Right lobe of liver (tissue), 6 donors: ENCODE data around the gene RPS19. TPM values are rescaled to one million over a fixed set of nuclear protein-coding genes. Genes with fewer than 3 reads are reported as not detected.

ENCODE experiments used
- ATAC-seq, 4 donors: fragments of 200-7000 bp; cut with Tn5 transposase; one replicate each; pipeline ENCODE4 v1.9.1; 2020; ENCODE audit warnings: mild to moderate bottlenecking in 4 of 4, moderate library complexity in 4 of 4
- DNase-seq, 3 donors: peaks; one replicate each; pipeline ENCODE4 v3.0.0-alpha.2; 2020
- H3K27ac ChIP-seq, 3 donors: fragments of 200-600 bp; one replicate each; pipeline ENCODE4 v1.8.0; 2022
- H3K27me3 ChIP-seq, 2 donors: fragments of 200-600 bp; one replicate each; pipeline ENCODE4 v1.8.0; 2022
- H3K36me3 ChIP-seq, 4 donors: fragments of 200-600 bp; sonication (generic) in 1 of 4; one replicate each; pipeline versions ENCODE4 v1.5.1 to v1.8.0; 2017 to 2022; ENCODE audit warnings: control low read depth in 1 of 4
- H3K4me1 ChIP-seq, 4 donors: fragments of 200-600 bp; sonication (generic) in 1 of 4; one replicate each; pipeline versions ENCODE4 v1.5.1 to v1.8.0; 2017 to 2022; ENCODE audit warnings: control low read depth in 1 of 4
- H3K4me3 ChIP-seq, 3 donors: fragments of 200-600 bp; one replicate each; pipeline ENCODE4 v1.8.0; 2022
- H3K9me3 ChIP-seq, 4 donors: fragments of 200-600 bp; sonication (generic) in 1 of 4; one replicate each; pipeline versions ENCODE4 v1.5.1 to v1.8.0; 2017 to 2022; ENCODE audit warnings: control low read depth in 1 of 4
- POLR2A ChIP-seq: fragments of 450-650 bp; IDR thresholded peaks from one replicate; pipeline ENCODE4 v1.6.1; 2017; ENCODE audit warnings: antibody characterized with exemption, mild to moderate bottlenecking
- WGBS: methylation state at CpG from one replicate; pipeline ENCODE4 v1.1.6; 2018; ENCODE audit warnings: low coverage, low lambda C conversion rate; ENCODE audit not compliant: insufficient coverage; ENCODE audit errors: missing lambda C conversion rate; 5-methylcytosine and 5-hydroxymethylcytosine counted together
- intact Hi-C, 2 donors: fragments of 100-400 bp; cut with DNase I; formaldehyde crosslinking; loops; one replicate each; pipeline versions ENCODE4 v1.11.2 to v1.14.1; 2022
- total RNA-seq, 6 experiments: library from RNA; depleted of rRNA in 2 of 6; stranded (reverse); fragments of >200 nt in 2 of 6; fragmentation: NEBNext Ultra II Directional in 3 of 6; extraction: Animal tissue kit (Norgen Biotek cat#: 25700) in 3 of 6; gene quantifications; one replicate each; pipeline versions ENCODE4 v1.1.0 to v1.2.4, GENCODE V29; 2016 to 2023
- TF ChIP-seq, protein P1 (sequence below), 4 donors: fragments of 200-600 bp in 3 of 4; fragments of 450-650 bp in 1 of 4; IDR thresholded peaks; one replicate each; pipeline versions ENCODE4 v1.5.1 to v1.8.0; 2016 to 2022; ENCODE audit warnings: antibody characterized with exemption in 4 of 4, mild to moderate bottlenecking in 2 of 4
- donor health status: DM: no; HTN: yes; CAD: no.
- donor health status: DM: no; HTN: no; CAD: no.
- donor health status: DM: no; HTN: no; CAD: no.
- donor health status: DM: no; HTN: yes; CAD: no.
- donor health status: DM: no; HTN: yes; CAD: no.

The RPS19 gene
- total RNA-seq, 6 experiments from 2014 or later = 347 to 556 (median 499) TPM

DNA sequence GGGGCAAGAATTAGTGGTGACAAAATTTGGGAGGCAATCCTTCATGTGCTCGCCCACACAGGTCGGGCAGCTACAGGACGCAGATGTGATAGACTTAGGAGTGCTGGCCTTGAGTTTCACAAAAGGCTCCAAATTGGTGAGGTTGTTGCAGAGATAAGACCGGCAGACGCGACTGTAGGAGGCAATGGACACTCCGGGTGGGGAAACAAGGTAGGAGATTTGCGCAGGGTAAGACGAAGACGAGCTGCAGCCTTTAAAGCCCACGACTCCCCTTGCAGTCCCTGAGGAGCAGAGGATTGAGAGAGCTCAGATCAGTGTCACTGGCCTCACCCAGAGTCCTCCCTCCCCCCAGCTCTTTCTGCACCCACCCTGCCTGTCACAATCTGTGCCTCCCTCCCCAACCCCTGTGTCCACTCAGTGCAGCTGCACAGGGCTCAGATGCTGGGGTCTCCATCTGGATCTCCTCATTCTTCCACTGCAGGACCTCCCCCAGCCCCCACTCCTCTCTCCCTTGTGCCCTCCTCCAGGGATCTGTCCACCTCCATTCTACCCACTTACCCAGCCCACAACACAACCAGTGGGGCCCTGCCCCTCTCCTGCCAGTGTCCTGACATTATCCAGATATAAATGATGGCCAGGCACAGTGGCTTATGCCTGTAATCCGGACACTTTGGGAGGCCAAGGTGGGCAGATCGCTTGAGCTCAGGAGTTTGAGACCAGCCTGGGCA is 21.9 kb upstream of the RPS19 start:
- Histone ChIP-seq H3K4me1 (no peaks in the 10 kb centered on the region), H3K27ac (no peak overlapping the region), H3K27me3 (no peaks in the 10 kb centered on the region), H3K9me3 (no peaks in the 10 kb centered on the region), H3K4me3 (no peak overlapping the region), H3K36me3 (no peaks in the 10 kb centered on the region)
- intact Hi-C loops = no loop called here
- TF ChIP-seq, protein P1, sequence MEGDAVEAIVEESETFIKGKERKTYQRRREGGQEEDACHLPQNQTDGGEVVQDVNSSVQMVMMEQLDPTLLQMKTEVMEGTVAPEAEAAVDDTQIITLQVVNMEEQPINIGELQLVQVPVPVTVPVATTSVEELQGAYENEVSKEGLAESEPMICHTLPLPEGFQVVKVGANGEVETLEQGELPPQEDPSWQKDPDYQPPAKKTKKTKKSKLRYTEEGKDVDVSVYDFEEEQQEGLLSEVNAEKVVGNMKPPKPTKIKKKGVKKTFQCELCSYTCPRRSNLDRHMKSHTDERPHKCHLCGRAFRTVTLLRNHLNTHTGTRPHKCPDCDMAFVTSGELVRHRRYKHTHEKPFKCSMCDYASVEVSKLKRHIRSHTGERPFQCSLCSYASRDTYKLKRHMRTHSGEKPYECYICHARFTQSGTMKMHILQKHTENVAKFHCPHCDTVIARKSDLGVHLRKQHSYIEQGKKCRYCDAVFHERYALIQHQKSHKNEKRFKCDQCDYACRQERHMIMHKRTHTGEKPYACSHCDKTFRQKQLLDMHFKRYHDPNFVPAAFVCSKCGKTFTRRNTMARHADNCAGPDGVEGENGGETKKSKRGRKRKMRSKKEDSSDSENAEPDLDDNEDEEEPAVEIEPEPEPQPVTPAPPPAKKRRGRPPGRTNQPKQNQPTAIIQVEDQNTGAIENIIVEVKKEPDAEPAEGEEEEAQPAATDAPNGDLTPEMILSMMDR (IDR thresholded peaks at IDR 0.05) = no peak
- TF ChIP-seq POLR2A = no peak
- ATAC-seq (no peak), DNase-seq (no peak)
- 36% methylated on average over 11 of the region's 13 CpGs for WGBS

DNA sequence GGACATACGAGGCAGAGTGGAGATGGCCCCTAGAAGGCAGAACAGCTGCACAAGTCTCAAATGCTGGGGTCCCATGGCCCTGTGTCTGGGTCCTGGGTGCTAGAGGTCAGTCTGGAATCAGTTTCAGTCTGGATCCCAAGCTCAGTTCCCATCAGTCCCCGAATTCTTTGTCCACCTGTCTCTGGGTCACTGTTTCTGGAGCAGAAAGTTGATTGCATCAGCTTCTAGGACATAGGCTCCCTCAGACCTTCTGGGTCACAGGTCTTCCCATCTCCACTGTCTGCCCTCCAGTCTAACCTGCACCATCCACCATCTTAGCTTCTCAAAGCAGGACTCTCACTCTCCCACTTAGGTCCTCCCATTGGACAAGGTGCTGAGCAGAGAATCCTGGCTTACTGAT is 20.8 kb upstream of the RPS19 start:
- no peaks in the 10 kb centered on the region for H3K36me3 ChIP-seq
- no peak for TF ChIP-seq POLR2A
- TF ChIP-seq, protein P1 (IDR thresholded peaks at IDR 0.05) = no peak
- no peak overlapping the region for H3K27ac ChIP-seq
- no peaks in the 10 kb centered on the region for H3K4me1 ChIP-seq
- no peaks in the 10 kb centered on the region for H3K27me3 ChIP-seq
- intact Hi-C loops = no loop called here
- H3K4me3 ChIP-seq = no peak overlapping the region
- 50% methylated on average over 1 of the region's 2 CpGs for WGBS
- no peak for ATAC-seq
- no peaks in the 10 kb centered on the region for H3K9me3 ChIP-seq
- no peak for DNase-seq

DNA sequence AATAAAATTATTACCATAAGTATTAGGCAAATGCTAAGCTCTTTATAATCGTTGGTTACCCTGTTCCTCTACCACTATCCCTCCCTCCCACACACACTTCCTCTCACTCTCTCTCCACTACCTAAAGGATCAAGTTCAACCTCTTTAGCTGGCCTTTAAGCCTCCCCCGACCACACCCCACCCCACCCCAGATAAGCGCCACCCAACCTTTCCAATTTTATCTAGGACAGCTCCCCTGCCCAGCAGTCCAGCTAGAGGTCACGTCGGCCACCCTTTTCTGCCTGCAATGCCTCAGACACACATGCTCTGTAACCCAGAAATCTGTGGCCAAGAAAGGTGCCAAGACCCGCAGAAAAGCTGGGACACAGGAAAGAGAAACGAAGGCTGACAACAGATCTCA is 16.7 kb upstream of the RPS19 start:
- intact Hi-C loops = no loop called here
- Histone ChIP-seq H3K36me3 (no peaks in the 10 kb centered on the region), H3K9me3 (no peaks in the 10 kb centered on the region), H3K27me3 (no peaks in the 10 kb centered on the region), H3K4me1 (no peaks in the 10 kb centered on the region), H3K27ac (no peak overlapping the region), H3K4me3 (no peak overlapping the region)
- DNase-seq (no peak), ATAC-seq (no peak)
- TF ChIP-seq, protein P1 (IDR thresholded peaks at IDR 0.05) = no peak
- TF ChIP-seq POLR2A = no peak
- 36% methylated on average over 7 of the region's 7 CpGs for WGBS

DNA sequence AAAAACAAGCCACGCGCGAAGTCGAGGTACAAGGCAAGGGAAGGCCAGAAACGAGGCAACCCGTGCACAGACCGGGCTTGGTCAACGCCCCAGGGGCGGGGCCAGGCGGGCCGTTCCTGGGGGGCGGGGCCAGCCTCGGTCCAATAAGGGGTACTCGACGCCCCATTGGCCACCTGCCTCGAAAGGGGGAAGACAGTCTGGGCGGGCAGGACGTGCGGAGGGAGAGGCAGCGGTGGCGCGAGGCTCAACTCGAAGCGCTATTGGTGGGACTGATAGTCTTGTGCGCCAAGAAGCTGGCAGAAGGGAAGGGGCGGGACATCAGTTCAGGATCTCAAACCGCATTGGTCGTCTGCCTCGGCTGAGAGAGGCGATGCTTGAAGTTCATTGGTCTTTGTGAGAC is 15.5 kb upstream of the RPS19 start, which contains the start of gene LYPD4:
LYPD4 (minus strand) TSS at position 83 of the 400 bp plus-strand sequence. CDS start 5,398 bp downstream, outside the sequence.
- H3K27me3 ChIP-seq = no peaks in the 10 kb centered on the region
- TF ChIP-seq, protein P1 (IDR thresholded peaks at IDR 0.05) = no peak
- no peak for TF ChIP-seq POLR2A
- no peak within 1 kb of the TSS for H3K4me3 ChIP-seq
- no peaks in the 10 kb centered on the region for H3K36me3 ChIP-seq
- intact Hi-C loops = no loop called here
- H3K4me1 ChIP-seq = no peaks in the 10 kb centered on the region
- WGBS = 83% methylated on average over 11 of the region's 30 CpGs
- DNase-seq = no peak
- H3K9me3 ChIP-seq = no peaks in the 10 kb centered on the region
- no peak within 1 kb of the TSS for H3K27ac ChIP-seq
- ATAC-seq = no peak

DNA sequence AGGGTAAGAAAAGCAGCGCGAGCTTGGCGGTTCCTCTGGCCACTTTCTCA is 15.2 kb upstream of the RPS19 start, which contains the start of gene DMRTC2:
DMRTC2 (plus strand) TSS at position 42 of the 50 bp plus-strand sequence. CDS start 2,387 bp downstream, outside the sequence.
- Histone ChIP-seq H3K9me3 (no peaks in the 10 kb centered on the region), H3K4me3 (no peak within 1 kb of the TSS), H3K27me3 (no peaks in the 10 kb centered on the region), H3K36me3 (no peaks in the 10 kb centered on the region), H3K27ac (no peak within 1 kb of the TSS), H3K4me1 (no peaks in the 10 kb centered on the region)
- no peak for ATAC-seq
- DNase-seq = no peak
- WGBS = no CpG with 5 or more reads among the region's 3 CpGs
- intact Hi-C loops = no loop called here
- TF ChIP-seq, protein P1 (IDR thresholded peaks at IDR 0.05) = no peak
- no peak for TF ChIP-seq POLR2A
